ENCODE results near the gene CCNH. TPM values are rescaled to one million over a fixed set of nuclear protein-coding genes. Genes with fewer than 3 reads are reported as not detected.
A peak's percentile ranks its signal among the peaks of the same experiment; 100 is the strongest.

The CCNH gene
- total and polyA plus RNA-seq, 2 of the 4 experiments (the other 2 are of a cell fraction): 37.4 to 100 TPM

DNA sequence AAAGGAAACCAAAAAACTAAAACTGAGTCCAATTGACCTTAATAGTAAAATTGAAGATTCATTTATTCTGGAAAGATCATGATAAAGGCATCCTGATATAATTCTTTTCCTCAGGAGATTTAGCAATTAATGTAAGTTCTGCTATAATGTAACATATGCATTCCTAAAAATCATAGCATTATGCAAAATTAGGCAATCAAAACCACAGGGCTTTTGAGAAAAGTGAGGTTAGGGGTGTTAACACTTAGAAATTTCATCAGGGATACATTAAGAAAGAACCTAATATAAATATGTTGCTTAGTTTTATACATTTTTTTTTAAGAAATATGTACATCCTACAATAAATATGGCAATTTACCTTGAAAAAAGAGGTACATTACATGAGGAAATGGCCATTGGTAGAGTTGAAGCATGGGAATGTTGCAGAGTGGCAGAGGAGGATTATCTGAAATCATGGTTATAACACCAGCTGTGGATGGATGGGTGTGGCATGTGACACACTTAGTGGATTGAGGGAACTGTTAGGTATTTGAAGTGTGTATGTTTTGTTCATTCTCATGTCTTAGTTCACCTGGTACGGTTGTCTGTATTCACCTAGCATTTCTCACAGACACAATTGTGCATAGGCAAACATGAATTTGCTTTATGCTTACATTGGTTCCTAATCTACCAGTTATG is 51.1 kb downstream of the CCNH start:
- H3K9me1 ChIP-seq (ENCODE audit: insufficient read depth, low read length): 0 out of 2 replicates have a peak, but pooled peaks cover 3% of the 10 kb centered on the region
- ATAC-seq (ENCODE audit: low read depth) (no peak), DNase-seq (no peak)
- H3K18ac ChIP-seq (ENCODE audit: low read depth, low read length): no peak overlapping the region
- intact Hi-C loops (cut with micrococcal nuclease): no loop called here
- H3K36me3 ChIP-seq (ENCODE audit: control insufficient read depth, insufficient read depth, low read length): peaks cover 4% of the 10 kb centered on the region; the same call in 1 of the 2 replicates
- H3K4ac ChIP-seq (ENCODE audit: low read depth, low read length): no peak overlapping the region
- no peak overlapping the region for H2AK9ac ChIP-seq (replicated peaks; ENCODE audit: low read depth, low read length, poor library complexity)
- H2AFZ ChIP-seq (replicated peaks; ENCODE audit: low read length, poor library complexity): no peak overlapping the region
- dilution Hi-C loops (cut with HindIII; ENCODE audit: low sequenced_read_pairs, unreplicated experiment): no loop called here
- ChIA-PET CTCF (no interaction called here), POLR2A (ENCODE audit: unreplicated experiment) (no interaction called here)
- no peak overlapping the region for H2AK5ac ChIP-seq (ENCODE audit: low read depth, low read length)
- peaks cover 1% of the 10 kb centered on the region; the same call in 1 of the 2 replicates for H3K4me1 ChIP-seq (ENCODE audit: control insufficient read depth, insufficient read depth, low read length)
- no peak overlapping the region for H2BK20ac ChIP-seq (ENCODE audit: low read depth, low read length)
- no peak overlapping the region for H3K23ac ChIP-seq (ENCODE audit: low read depth, low read length)
- H3K56ac ChIP-seq (ENCODE audit: extremely low read depth, insufficient read depth, low read length): no peak overlapping the region
- peak overlapping the region in 1 of 2 experiments; percentile 28; a peak in 1 of 4 replicates for H4K8ac ChIP-seq (ENCODE audit: low read depth in 2 of 2, low read length in 2 of 2)
- no peak overlapping the region for H2BK15ac ChIP-seq (ENCODE audit: low read depth, low read length)
- no peaks in the 10 kb centered on the region for H3K9me3 ChIP-seq (ENCODE audit: control insufficient read depth, insufficient read depth, low read length)
- TF ChIP-seq CEBPB (IDR thresholded peaks at IDR 0.05; ENCODE audit: low read depth, low read length) (no peak), RAD21 (IDR thresholded peaks at IDR 0.05; ENCODE audit: low read length) (no peak), FOS (IDR thresholded peaks at IDR 0.05; ENCODE audit: low read depth, low read length) (no peak), SMC3 (IDR thresholded peaks at IDR 0.05; ENCODE audit: low read depth, low read length) (no peak), CHD1 (IDR thresholded peaks at IDR 0.05; ENCODE audit: low read depth, low read length) (no peak), BHLHE40 (IDR thresholded peaks at IDR 0.05; ENCODE audit: low read depth, low read length) (no peak), MAFK (IDR thresholded peaks at IDR 0.05; ENCODE audit: low read depth, low read length) (no peak), ELK1 (IDR thresholded peaks at IDR 0.05; ENCODE audit: borderline replicate concordance, low read depth, low read length) (no peak), MAZ (IDR thresholded peaks at IDR 0.05; ENCODE audit: borderline replicate concordance, low read depth, low read length) (no peak), MXI1 (IDR thresholded peaks at IDR 0.05; ENCODE audit: borderline replicate concordance, low read depth, low read length) (no peak), POLR2A (IDR thresholded peaks at IDR 0.05; ENCODE audit: low read depth, low read length) (no peak)
- TF ChIP-seq, protein P1, sequence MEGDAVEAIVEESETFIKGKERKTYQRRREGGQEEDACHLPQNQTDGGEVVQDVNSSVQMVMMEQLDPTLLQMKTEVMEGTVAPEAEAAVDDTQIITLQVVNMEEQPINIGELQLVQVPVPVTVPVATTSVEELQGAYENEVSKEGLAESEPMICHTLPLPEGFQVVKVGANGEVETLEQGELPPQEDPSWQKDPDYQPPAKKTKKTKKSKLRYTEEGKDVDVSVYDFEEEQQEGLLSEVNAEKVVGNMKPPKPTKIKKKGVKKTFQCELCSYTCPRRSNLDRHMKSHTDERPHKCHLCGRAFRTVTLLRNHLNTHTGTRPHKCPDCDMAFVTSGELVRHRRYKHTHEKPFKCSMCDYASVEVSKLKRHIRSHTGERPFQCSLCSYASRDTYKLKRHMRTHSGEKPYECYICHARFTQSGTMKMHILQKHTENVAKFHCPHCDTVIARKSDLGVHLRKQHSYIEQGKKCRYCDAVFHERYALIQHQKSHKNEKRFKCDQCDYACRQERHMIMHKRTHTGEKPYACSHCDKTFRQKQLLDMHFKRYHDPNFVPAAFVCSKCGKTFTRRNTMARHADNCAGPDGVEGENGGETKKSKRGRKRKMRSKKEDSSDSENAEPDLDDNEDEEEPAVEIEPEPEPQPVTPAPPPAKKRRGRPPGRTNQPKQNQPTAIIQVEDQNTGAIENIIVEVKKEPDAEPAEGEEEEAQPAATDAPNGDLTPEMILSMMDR (conservative IDR thresholded peaks at IDR 0.05; ENCODE audit: low read depth, low read length): no peak
- H3K27ac ChIP-seq (ENCODE audit: insufficient read depth, low read length): no peak overlapping the region
- in situ Hi-C loops (cut with MboI; ENCODE audit: low sequenced_read_pairs): no loop called here
- H2BK120ac ChIP-seq (ENCODE audit: low read depth, low read length): no peak overlapping the region
- H3K79me1 ChIP-seq (ENCODE audit: low read depth in 1 of 2, low read length in 2 of 2): peaks cover 14 to 23% of the 10 kb centered on the region in 2 experiments
- no peaks in the 10 kb centered on the region for H3K27me3 ChIP-seq (ENCODE audit: control insufficient read depth, insufficient read depth, low read length)
- H3K14ac ChIP-seq (replicated peaks; ENCODE audit: low read depth, low read length): no peak overlapping the region
- no peak overlapping the region for H3K9ac ChIP-seq (ENCODE audit: low read depth, low read length)
- peak overlapping the region; percentile 29 for H2BK5ac ChIP-seq (ENCODE audit: low read depth, low read length, poor library complexity, severe bottlenecking)
- no TSS peak for BruUV-seq (replicated peaks)
- H3K4me2 ChIP-seq (ENCODE audit: low read depth, low read length): no peak overlapping the region
- H4K91ac ChIP-seq (ENCODE audit: insufficient read depth, low read depth, low read length): no peak overlapping the region
- no CpG with 5 or more reads among the region's 1 CpG for WGBS, 2 experiments (ENCODE audit: extremely low coverage in 2 of 2, insufficient read length in 1 of 2)
- H4K5ac ChIP-seq (ENCODE audit: low read depth, low read length): no peak overlapping the region
- H4K20me1 ChIP-seq (ENCODE audit: insufficient read depth, low read length): no peaks in the 10 kb centered on the region
- H3K4me3 ChIP-seq (ENCODE audit: insufficient read depth, low read depth, low read length): no peak overlapping the region

Data from IMR-90 (cell line).